Chondrocyte (in vitro differentiated cells): ENCODE data around the gene PTH1R. TPM values are rescaled to one million over a fixed set of nuclear protein-coding genes. Genes with fewer than 3 reads are reported as not detected.

Experiments used
- DNase-seq: peaks from one replicate; pipeline ENCODE4 v3.0.0; 2021; ENCODE audit warnings: mixed read lengths, low spot score
- H3K27ac Mint-ChIP-seq: one replicate; pipeline ENCODE4 v1.8.0; 2021; ENCODE audit warnings: mild to moderate bottlenecking, moderate library complexity, mixed read lengths; ENCODE audit not compliant: unreplicated experiment
- H3K27me3 Mint-ChIP-seq: 2 replicates; pipeline ENCODE4 v1.8.0; 2021; ENCODE audit warnings: low read depth, mixed read lengths
- H3K36me3 Mint-ChIP-seq: 2 replicates; pipeline ENCODE4 v1.8.0; 2021; ENCODE audit warnings: low read depth, mixed read lengths
- H3K4me1 Mint-ChIP-seq: 2 replicates; pipeline ENCODE4 v1.8.0; 2021; ENCODE audit warnings: low read depth, mild to moderate bottlenecking, mixed read lengths
- H3K4me3 Mint-ChIP-seq: one replicate; pipeline ENCODE4 v1.8.0; 2021; ENCODE audit warnings: mild to moderate bottlenecking, moderate library complexity, mixed read lengths; ENCODE audit not compliant: unreplicated experiment
- H3K9me3 Mint-ChIP-seq: 2 replicates; pipeline ENCODE4 v1.8.0; 2021; ENCODE audit warnings: low read depth, mixed read lengths
- CTCF ChIP-seq: fragments of 200-600 bp; sonication (generic); IDR thresholded peaks from 2 replicates; pipeline ENCODE4 v1.5.0; 2021; ENCODE audit warnings: antibody characterized with exemption, mild to moderate bottlenecking, moderate library complexity
- total RNA-seq: library from RNA; stranded (reverse); gene quantifications from 3 replicates; pipeline ENCODE4 v1.2.1, GENCODE V29; 2021

PTH1R gene
- total RNA-seq, 1 donor from 2014 or later = 3.1 TPM

- Mint-ChIP-seq H3K36me3 (no peaks in the 10 kb centered on the region), H3K27ac (no peak overlapping the region), H3K9me3 (no peaks in the 10 kb centered on the region), H3K4me1 (peaks cover 53% of the 10 kb centered on the region), H3K27me3 (peaks cover 17% of the 10 kb centered on the region), H3K4me3 (no peak overlapping the region)
- no peak for DNase-seq
- no peak for TF ChIP-seq CTCF
Measured at GRCh38 chr3:46873521-46873920, 4.0 kb upstream of the PTH1R start.

GRCh38 chr3:46874430-46874829 lies 3.1 kb upstream of the PTH1R start:
- DNase-seq = no peak
- H3K27ac Mint-ChIP-seq = peak overlapping the region; percentile 41
- H3K27me3 Mint-ChIP-seq = peaks cover 13% of the 10 kb centered on the region
- H3K36me3 Mint-ChIP-seq = no peaks in the 10 kb centered on the region
- no peak for TF ChIP-seq CTCF
- no peak overlapping the region for H3K4me3 Mint-ChIP-seq
- H3K4me1 Mint-ChIP-seq = peaks cover 58% of the 10 kb centered on the region
- no peaks in the 10 kb centered on the region for H3K9me3 Mint-ChIP-seq

GRCh38 chr3:46875560-46875959 lies 2.0 kb upstream of the PTH1R start:
- H3K9me3 Mint-ChIP-seq = no peaks in the 10 kb centered on the region
- no peaks in the 10 kb centered on the region for H3K36me3 Mint-ChIP-seq
- H3K27ac Mint-ChIP-seq = no peak overlapping the region
- no peak overlapping the region for H3K4me3 Mint-ChIP-seq
- H3K27me3 Mint-ChIP-seq = peaks cover 5% of the 10 kb centered on the region
- no peak for DNase-seq
- peaks cover 58% of the 10 kb centered on the region for H3K4me1 Mint-ChIP-seq
- no peak for TF ChIP-seq CTCF

- TF ChIP-seq CTCF = no peak
- H3K27ac Mint-ChIP-seq = no peak overlapping the region
- DNase-seq = no peak
- H3K4me1 Mint-ChIP-seq = peaks cover 48% of the 10 kb centered on the region
- H3K36me3 Mint-ChIP-seq = no peaks in the 10 kb centered on the region
- H3K27me3 Mint-ChIP-seq = no peaks in the 10 kb centered on the region
- H3K4me3 Mint-ChIP-seq = no peak overlapping the region
- no peaks in the 10 kb centered on the region for H3K9me3 Mint-ChIP-seq
Measured at GRCh38 chr3:46876313-46877300, 914 bp upstream of the PTH1R start.

- no peaks in the 10 kb centered on the region for H3K36me3 Mint-ChIP-seq
- H3K27ac Mint-ChIP-seq = no peak overlapping the region
- peaks cover 40% of the 10 kb centered on the region for H3K4me1 Mint-ChIP-seq
- no peak overlapping the region for H3K4me3 Mint-ChIP-seq
- peak; percentile 16 for TF ChIP-seq CTCF
- H3K27me3 Mint-ChIP-seq = no peaks in the 10 kb centered on the region
- H3K9me3 Mint-ChIP-seq = no peaks in the 10 kb centered on the region
- DNase-seq = no peak
Measured at GRCh38 chr3:46878781-46879436, 1.4 kb downstream of the PTH1R start.
